ENCODE data around the gene CDV3.
"Not testable (repeated sequence)": the region's sequence is repeated elsewhere in the genome, so short reads cannot be mapped to it uniquely, and the experiment has no call there.

The CDV3 gene

GRCh38 chr3:133532951-133533350 is 40.5 kb upstream of the CDV3 start:
- Histone ChIP-seq H3K27me3 (replicated peaks; ENCODE audit: control insufficient read depth, insufficient read depth, low read length) (no peaks in the 10 kb centered on the region), H3K36me3 (ENCODE audit: control insufficient read depth, insufficient read depth, low read length) (no peaks in the 10 kb centered on the region), H3K4me3 (replicated peaks; ENCODE audit: low read depth, low read length) (no peak overlapping the region)
- TF ChIP-seq, protein P1, sequence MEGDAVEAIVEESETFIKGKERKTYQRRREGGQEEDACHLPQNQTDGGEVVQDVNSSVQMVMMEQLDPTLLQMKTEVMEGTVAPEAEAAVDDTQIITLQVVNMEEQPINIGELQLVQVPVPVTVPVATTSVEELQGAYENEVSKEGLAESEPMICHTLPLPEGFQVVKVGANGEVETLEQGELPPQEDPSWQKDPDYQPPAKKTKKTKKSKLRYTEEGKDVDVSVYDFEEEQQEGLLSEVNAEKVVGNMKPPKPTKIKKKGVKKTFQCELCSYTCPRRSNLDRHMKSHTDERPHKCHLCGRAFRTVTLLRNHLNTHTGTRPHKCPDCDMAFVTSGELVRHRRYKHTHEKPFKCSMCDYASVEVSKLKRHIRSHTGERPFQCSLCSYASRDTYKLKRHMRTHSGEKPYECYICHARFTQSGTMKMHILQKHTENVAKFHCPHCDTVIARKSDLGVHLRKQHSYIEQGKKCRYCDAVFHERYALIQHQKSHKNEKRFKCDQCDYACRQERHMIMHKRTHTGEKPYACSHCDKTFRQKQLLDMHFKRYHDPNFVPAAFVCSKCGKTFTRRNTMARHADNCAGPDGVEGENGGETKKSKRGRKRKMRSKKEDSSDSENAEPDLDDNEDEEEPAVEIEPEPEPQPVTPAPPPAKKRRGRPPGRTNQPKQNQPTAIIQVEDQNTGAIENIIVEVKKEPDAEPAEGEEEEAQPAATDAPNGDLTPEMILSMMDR (IDR thresholded peaks at IDR 0.05; ENCODE audit: insufficient read depth, low read length, poor library complexity, severe bottlenecking), result no peak
- DNase-seq (ENCODE audit: extremely low read depth, insufficient read length), result no peak

GRCh38 chr3:133535971-133536881 is 37.3 kb upstream of the CDV3 start:
- TF ChIP-seq, protein P1 (IDR thresholded peaks at IDR 0.05; ENCODE audit: insufficient read depth, low read length, poor library complexity, severe bottlenecking), result no peak

DNA sequence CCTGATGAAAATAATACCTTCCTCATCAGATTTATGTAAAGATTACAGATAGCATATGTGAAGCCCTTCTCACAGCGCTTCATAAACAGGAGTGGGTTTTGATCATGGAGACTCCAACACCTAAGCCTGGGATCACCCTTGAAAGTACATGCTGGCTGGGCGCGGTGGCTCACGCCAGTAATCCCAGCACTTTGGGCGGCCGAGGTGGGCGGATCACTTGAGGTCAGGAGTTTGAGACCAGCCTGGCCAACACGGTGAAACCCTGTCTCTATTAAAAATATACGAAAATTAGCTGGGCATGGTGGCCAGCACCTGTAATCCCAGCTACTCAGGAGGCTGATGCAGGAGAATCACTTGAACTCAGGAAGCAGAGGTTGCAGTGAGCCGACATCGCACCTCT is 36.4 kb upstream of the CDV3 start:
- not testable (repeated sequence) for H3K27me3 ChIP-seq (replicated peaks; ENCODE audit: control insufficient read depth, insufficient read depth, low read length); H3K4me3 ChIP-seq (replicated peaks; ENCODE audit: low read depth, low read length); DNase-seq (ENCODE audit: extremely low read depth, insufficient read length); H3K36me3 ChIP-seq (ENCODE audit: control insufficient read depth, insufficient read depth, low read length)

More at GRCh38 chr3:133535971-133536881, 37.3 kb upstream of the CDV3 start:
- H3K27me3 ChIP-seq (replicated peaks; ENCODE audit: control insufficient read depth, insufficient read depth, low read length), result no peaks in the 10 kb centered on the region
- no peaks in the 10 kb centered on the region for H3K36me3 ChIP-seq (ENCODE audit: control insufficient read depth, insufficient read depth, low read length)
- DNase-seq (ENCODE audit: extremely low read depth, insufficient read length), result no peak
- no peak overlapping the region for H3K4me3 ChIP-seq (replicated peaks; ENCODE audit: low read depth, low read length)

- DNase-seq (ENCODE audit: extremely low read depth, insufficient read length), result no peak
- Histone ChIP-seq H3K27me3 (replicated peaks; ENCODE audit: control insufficient read depth, insufficient read depth, low read length) (no peaks in the 10 kb centered on the region), H3K4me3 (replicated peaks; ENCODE audit: low read depth, low read length) (no peak overlapping the region), H3K36me3 (ENCODE audit: control insufficient read depth, insufficient read depth, low read length) (no peaks in the 10 kb centered on the region)
- TF ChIP-seq, protein P1 (IDR thresholded peaks at IDR 0.05; ENCODE audit: insufficient read depth, low read length, poor library complexity, severe bottlenecking), result no peak
Observed at GRCh38 chr3:133538154-133538553, 35.3 kb upstream of the CDV3 start.

DNA sequence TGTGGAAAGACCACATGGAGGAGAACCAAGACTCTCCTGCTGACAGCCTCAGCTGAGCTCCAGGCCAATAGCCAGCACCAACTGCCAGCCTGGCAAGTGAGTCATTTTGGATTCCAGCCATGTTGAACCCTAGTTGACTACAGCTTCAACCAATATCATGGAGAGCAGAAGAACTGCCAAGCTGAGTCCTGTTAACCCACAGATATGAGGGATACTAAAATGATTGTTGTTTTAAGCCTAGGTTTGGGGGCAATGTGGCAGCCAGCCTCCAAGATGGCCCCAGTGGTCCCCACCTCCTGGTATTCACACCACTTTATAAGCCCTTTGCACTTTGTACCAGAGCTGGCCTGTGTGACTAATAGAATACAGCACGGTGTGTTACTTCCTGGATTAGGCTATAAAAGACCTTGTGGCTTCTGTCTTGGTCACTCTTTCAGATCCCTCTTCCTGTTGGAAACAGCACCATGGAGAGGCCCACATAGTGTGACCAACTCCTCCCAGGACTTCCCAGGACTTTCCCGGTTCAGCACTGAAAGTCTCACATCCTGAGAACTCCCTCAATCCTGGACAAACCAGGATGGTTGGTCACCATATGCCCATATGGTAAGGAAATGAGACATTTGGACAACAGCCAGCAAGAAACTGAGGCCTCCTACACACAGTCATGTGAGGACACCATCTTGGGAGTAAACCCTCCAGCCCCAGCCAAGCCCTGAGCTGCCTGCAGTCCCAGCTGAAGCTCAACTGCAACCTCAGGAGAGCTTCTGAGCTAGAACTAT is 32.4 kb upstream of the CDV3 start:
- TF ChIP-seq, protein P1 (IDR thresholded peaks at IDR 0.05; ENCODE audit: insufficient read depth, low read length, poor library complexity, severe bottlenecking), result no peak
- DNase-seq (ENCODE audit: extremely low read depth, insufficient read length), result peak; percentile 40
- no peaks in the 10 kb centered on the region for H3K27me3 ChIP-seq (replicated peaks; ENCODE audit: control insufficient read depth, insufficient read depth, low read length)
- H3K4me3 ChIP-seq (replicated peaks; ENCODE audit: low read depth, low read length), result no peak overlapping the region
- no peaks in the 10 kb centered on the region for H3K36me3 ChIP-seq (ENCODE audit: control insufficient read depth, insufficient read depth, low read length)

DNA sequence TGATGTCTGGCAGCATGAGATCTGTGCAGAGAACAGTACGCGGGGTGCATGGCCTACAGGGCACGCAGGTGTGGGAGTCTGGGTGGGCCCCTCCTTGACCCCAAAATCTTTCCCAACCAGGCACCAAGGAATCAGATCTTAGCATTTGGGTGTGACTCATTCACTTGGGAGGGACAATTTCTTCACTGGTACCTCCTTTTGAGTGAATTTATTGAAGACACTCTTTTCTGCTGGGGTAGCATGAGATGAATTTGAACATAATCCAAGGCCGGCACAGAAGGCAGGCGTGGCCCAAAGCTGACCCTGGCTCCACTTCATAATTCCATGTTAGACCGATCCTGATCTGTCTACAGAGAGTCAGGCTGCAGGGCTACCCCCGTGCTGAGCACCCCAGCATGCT is 30.6 kb upstream of the CDV3 start:
- no peak for DNase-seq (ENCODE audit: extremely low read depth, insufficient read length)
- Histone ChIP-seq H3K27me3 (replicated peaks; ENCODE audit: control insufficient read depth, insufficient read depth, low read length) (no peaks in the 10 kb centered on the region), H3K36me3 (ENCODE audit: control insufficient read depth, insufficient read depth, low read length) (no peaks in the 10 kb centered on the region), H3K4me3 (replicated peaks; ENCODE audit: low read depth, low read length) (no peak overlapping the region)
- TF ChIP-seq, protein P1 (IDR thresholded peaks at IDR 0.05; ENCODE audit: insufficient read depth, low read length, poor library complexity, severe bottlenecking), result no peak

DNA sequence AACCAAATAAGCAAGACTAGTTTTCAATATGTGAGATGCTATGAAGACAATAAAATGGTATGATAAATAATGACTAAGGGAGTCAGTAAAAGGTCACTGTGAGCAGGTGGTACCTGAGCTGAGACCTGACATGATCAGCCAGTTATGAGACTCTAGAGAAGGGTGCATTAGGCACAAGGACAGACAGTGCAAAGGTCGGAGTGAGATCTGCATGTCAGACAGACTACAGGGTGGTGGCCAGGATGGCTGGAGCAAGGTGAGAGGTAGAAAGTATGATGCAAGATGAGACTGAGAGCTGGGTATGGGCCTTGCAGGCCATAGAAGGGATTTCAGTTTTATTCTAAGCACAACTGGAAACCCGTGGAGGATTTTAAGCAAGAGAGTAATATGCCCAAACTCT is 28.5 kb upstream of the CDV3 start:
- H3K4me3 ChIP-seq (replicated peaks; ENCODE audit: low read depth, low read length); H3K27me3 ChIP-seq (replicated peaks; ENCODE audit: control insufficient read depth, insufficient read depth, low read length); DNase-seq (ENCODE audit: extremely low read depth, insufficient read length); H3K36me3 ChIP-seq (ENCODE audit: control insufficient read depth, insufficient read depth, low read length): not testable (repeated sequence)
